ENCODE results near the gene ZNF784. TPM values are rescaled to one million over a fixed set of nuclear protein-coding genes. Genes with fewer than 3 reads are reported as not detected.

ZNF784 gene
- total and polyA plus RNA-seq, 9 of the 15 experiments (the other 6 are each of a cell fraction or from before 2014, with no cell fraction given): 0.14 to 6.1 (median 2.1) TPM

- TF ChIP-seq ZNF318 (IDR thresholded peaks at IDR 0.05; ENCODE audit: borderline replicate concordance in 1 of 2, low read depth in 1 of 2): no peak
- no peak for TF ChIP-seq NR2C2 (CRISPR knock-in tag; IDR thresholded peaks at IDR 0.05)
- TF ChIP-seq NR2C2 (tag; IDR thresholded peaks at IDR 0.05): peak; percentile 23; the same call in 1 of the 2 replicates
- TF ChIP-seq ZNF316 (IDR thresholded peaks at IDR 0.05): no peak
- TF ChIP-seq SNAPC5 (CRISPR knock-in tag; IDR thresholded peaks at IDR 0.05): no peak
- TF ChIP-seq USF2 (CRISPR knock-in tag; IDR thresholded peaks at IDR 0.05): no peak
- TF ChIP-seq PPARD (CRISPR knock-in tag; IDR thresholded peaks at IDR 0.05): no peak
- TF ChIP-seq NFIC (IDR thresholded peaks at IDR 0.05): no peak
- no peak for TF ChIP-seq TBP (optimal IDR thresholded peaks at IDR 0.05; ENCODE audit: low read depth, low read length)
- TF ChIP-seq SETDB1 (IDR thresholded peaks at IDR 0.05; ENCODE audit: low read length): no peak
- TF ChIP-seq PHF8 (IDR thresholded peaks at IDR 0.05; ENCODE audit: borderline replicate concordance, low read length): peak; percentile 52; the same call in 1 of the 2 replicates
- no peak for TF ChIP-seq FIP1L1 (IDR thresholded peaks at IDR 0.05; ENCODE audit: low read depth, low read length, poor library complexity, severe bottlenecking)
- no peak for TF ChIP-seq DNMT1 (IDR thresholded peaks at IDR 0.05)
- TF ChIP-seq LARP7 (IDR thresholded peaks at IDR 0.05): no peak
- TF ChIP-seq ERF (CRISPR knock-in tag; IDR thresholded peaks at IDR 0.05): no peak
- TF ChIP-seq ZNF224 (CRISPR knock-in tag; IDR thresholded peaks at IDR 0.05): no peak
- no peak for TF ChIP-seq ILK (tag; IDR thresholded peaks at IDR 0.05; ENCODE audit: borderline replicate concordance, low read depth)
- no peak for TF ChIP-seq IFI16 (CRISPR knock-in tag; IDR thresholded peaks at IDR 0.05)
- no peak for TF ChIP-seq ZNF57 (CRISPR knock-in tag; IDR thresholded peaks at IDR 0.05)
- TF ChIP-seq POLR2A (conservative IDR thresholded peaks at IDR 0.05): no peak
- no peak for TF ChIP-seq ARNT (IDR thresholded peaks at IDR 0.05)
- no peak for TF ChIP-seq LEF1 (IDR thresholded peaks at IDR 0.05)
- TF ChIP-seq ZNF174 (CRISPR knock-in tag; IDR thresholded peaks at IDR 0.05): no peak
Measured at GRCh38 chr19:55648585-55649267, 24.4 kb upstream of the ZNF784 start (continued).

Data from K562 (cell line).